SU-DHL-6 (cell line): ENCODE measurements around the gene SLF1.

Source experiments
- H2AFZ ChIP-seq: fragments of 200-600 bp; sonication (generic); 2 replicates; pipeline ENCODE4 v1.6.1; 2014; ENCODE audit warnings: low read depth, mild to moderate bottlenecking, moderate library complexity, mixed read lengths, antibody characterized with exemption, low read length; ENCODE audit not compliant: severe bottlenecking
- H3F3A ChIP-seq: fragments of 200-600 bp; shearing (Covaris generic); 2 replicates; pipeline ENCODE4 v1.6.0; 2016; ENCODE audit warnings: antibody characterized with exemption, mild to moderate bottlenecking; ENCODE audit not compliant: insufficient read depth
- H3K27ac ChIP-seq: fragments of 200-600 bp; sonication (generic); 2 replicates; pipeline ENCODE4 v1.5.1; 2016; ENCODE audit warnings: low read depth, mild to moderate bottlenecking, low read length, moderate library complexity, mixed read lengths
- H3K27me3 ChIP-seq: fragments of 200-600 bp; sonication (generic), shearing (Covaris generic); 2 replicates; pipeline ENCODE4 v1.6.0; 2014; ENCODE audit warnings: mild to moderate bottlenecking, low read length
- H3K36me3 ChIP-seq: fragments of 200-600 bp; sonication (generic); 2 replicates; pipeline ENCODE4 v1.6.1; 2014; ENCODE audit warnings: mild to moderate bottlenecking, low read length, mixed read lengths
- H3K4me2 ChIP-seq: fragments of 300-600, 200-600 bp; shearing (Covaris generic), sonication (generic); 2 replicates; pipeline ENCODE4 v1.6.0; 2014; ENCODE audit warnings: low read length, low read depth, mild to moderate bottlenecking; ENCODE audit not compliant: poor library complexity, severe bottlenecking
- H3K4me3 ChIP-seq: fragments of 200-600 bp; sonication (generic); 2 replicates; pipeline ENCODE4 v1.5.1; 2014; ENCODE audit warnings: antibody characterized with exemption, low read length, mild to moderate bottlenecking, mixed read lengths; ENCODE audit not compliant: insufficient read depth, poor library complexity, severe bottlenecking
- H3K79me2 ChIP-seq: fragments of 200-600 bp; sonication (generic); 2 replicates; pipeline ENCODE4 v1.6.1; 2014; ENCODE audit warnings: mild to moderate bottlenecking, low read length, moderate library complexity; ENCODE audit not compliant: insufficient read depth
- H3K9ac ChIP-seq: fragments of 200-600 bp; sonication (generic); 2 replicates; pipeline ENCODE4 v1.7.0; 2014; ENCODE audit warnings: mild to moderate bottlenecking, low read length
- H3K9me2 ChIP-seq: fragments of 200-600 bp; sonication (generic); replicated peaks from 2 replicates; pipeline ENCODE4 v1.6.1; 2014; ENCODE audit warnings: low read length; ENCODE audit not compliant: insufficient read depth
- H3K9me3 ChIP-seq: fragments of 200-600 bp; sonication (generic); 2 replicates; pipeline ENCODE4 v1.6.1; 2014; ENCODE audit warnings: low read length, mixed read lengths; ENCODE audit not compliant: insufficient read depth
- H4K20me1 ChIP-seq: fragments of 200-600 bp; sonication (generic); 2 replicates; pipeline ENCODE4 v1.6.1; 2014; ENCODE audit warnings: low read depth, mild to moderate bottlenecking, antibody characterized with exemption, low read length, moderate library complexity, mixed read lengths
- CTCF ChIP-seq: fragments of 200-600 bp; sonication (generic); IDR thresholded peaks from one replicate; pipeline ENCODE4 v1.5.1; 2017; ENCODE audit warnings: antibody characterized with exemption, mild to moderate bottlenecking, low read length, moderate library complexity; ENCODE audit not compliant: insufficient read depth, poor library complexity, severe bottlenecking
- EZH2phosphoT487 ChIP-seq: fragments of 200-600 bp; sonication (generic), shearing (Covaris generic); conservative IDR thresholded peaks from 2 replicates; pipeline ENCODE4 v1.6.1; 2018; ENCODE audit warnings: mild to moderate bottlenecking, antibody characterized with exemption, low read length, moderate library complexity, mixed read lengths

Gene SLF1

GRCh38 chr5:94614156-94614805, 4.2 kb upstream of the SLF1 start:
- H4K20me1 ChIP-seq = 0 out of 2 replicates have a peak, but pooled peaks cover 1% of the 10 kb centered on the region
- no peak overlapping the region for H2AFZ ChIP-seq
- no peaks in the 10 kb centered on the region for H3K27me3 ChIP-seq
- peaks cover 3% of the 10 kb centered on the region; the same call in 1 of the 2 replicates for H3F3A ChIP-seq
- H3K9me2 ChIP-seq = no peaks in the 10 kb centered on the region
- no peak for TF ChIP-seq CTCF
- TF ChIP-seq EZH2phosphoT487 = no peak
- no peak overlapping the region for H3K9ac ChIP-seq
- H3K4me3 ChIP-seq = no peak overlapping the region
- H3K79me2 ChIP-seq = peaks cover 4% of the 10 kb centered on the region
- no peak overlapping the region for H3K4me2 ChIP-seq
- H3K9me3 ChIP-seq = no peaks in the 10 kb centered on the region
- H3K36me3 ChIP-seq = no peaks in the 10 kb centered on the region
- no peak overlapping the region for H3K27ac ChIP-seq

- Histone ChIP-seq H3K4me2 (no peak overlapping the region), H3K36me3 (no peaks in the 10 kb centered on the region), H3F3A (peaks cover 8% of the 10 kb centered on the region; the same call in 1 of the 2 replicates)
Observed at GRCh38 chr5:94615862-94616261, 2.6 kb upstream of the SLF1 start.

GRCh38 chr5:94618029-94618492, 408 bp upstream of the SLF1 start:
- peak overlapping the region; percentile 96 for H2AFZ ChIP-seq
- H3K4me3 ChIP-seq = peak overlapping the region; percentile 83
- no peaks in the 10 kb centered on the region for H3K9me2 ChIP-seq
- peak overlapping the region; percentile 88 for H3K4me2 ChIP-seq
- no peaks in the 10 kb centered on the region for H3K27me3 ChIP-seq
- H3K9me3 ChIP-seq = no peaks in the 10 kb centered on the region
- TF ChIP-seq CTCF (no peak), EZH2phosphoT487 (no peak)
- H3K79me2 ChIP-seq = peaks cover 39% of the 10 kb centered on the region
- peak overlapping the region; percentile 81 for H3K9ac ChIP-seq
- H3F3A ChIP-seq = peaks cover 9% of the 10 kb centered on the region
- peaks cover 11% of the 10 kb centered on the region for H4K20me1 ChIP-seq
- no peaks in the 10 kb centered on the region for H3K36me3 ChIP-seq
- H3K27ac ChIP-seq = no peak overlapping the region

More at GRCh38 chr5:94615862-94616261, 2.6 kb upstream of the SLF1 start:
- no peak overlapping the region for H3K4me3 ChIP-seq
- H3K79me2 ChIP-seq = peaks cover 20% of the 10 kb centered on the region
- H3K27ac ChIP-seq = no peak overlapping the region
- H2AFZ ChIP-seq = no peak overlapping the region
- H3K9ac ChIP-seq = no peak overlapping the region
- no peak for TF ChIP-seq EZH2phosphoT487
- TF ChIP-seq CTCF = no peak
- H3K27me3 ChIP-seq = no peaks in the 10 kb centered on the region
- H3K9me2 ChIP-seq = no peaks in the 10 kb centered on the region
- no peaks in the 10 kb centered on the region for H3K9me3 ChIP-seq
- H4K20me1 ChIP-seq = peaks cover 8% of the 10 kb centered on the region
